SK-N-SH (cell line): ENCODE results near the gene UBA1. TPM values are rescaled to one million over a fixed set of nuclear protein-coding genes. Genes with fewer than 3 reads are reported as not detected.

Experiments
- CTCF ChIA-PET: fragments of 300-600, 350-600 bp; formaldehyde crosslinking; extraction: SDS; loops from one replicate; lab custom pipeline; 2021; lab: Yijun Ruan, JAX
- POLR2A ChIA-PET: fragments of 350-600 bp; sonication (Branson Sonifier 250); formaldehyde crosslinking; extraction: SDS; loops from one replicate; lab custom pipeline; 2020; ENCODE audit warnings: antibody characterized with exemption, inconsistent platforms; lab: Yijun Ruan, JAX
- DNase-seq: peaks from one replicate; pipeline ENCODE4 v3.0.0; 2012
- H2AFZ ChIP-seq: fragments of 200-600 bp; sonication (generic); 2 replicates; pipeline ENCODE4 v1.8.1; 2016; ENCODE audit warnings: antibody characterized with exemption, mild to moderate bottlenecking, low read depth
- H3F3A ChIP-seq: fragments of 200-600 bp; sonication (generic); replicated peaks from 2 replicates; pipeline ENCODE3; 2016; ENCODE audit warnings: antibody characterized with exemption, mild to moderate bottlenecking; ENCODE audit not compliant: insufficient read depth
- H3K27ac ChIP-seq, 2 experiments: fragments of 200-500 bp in 1 of 2; fragments of 200-600 bp in 1 of 2; sonication (Bioruptor generic) in 1 of 2; sonication (generic), shearing (Covaris generic) in 1 of 2; 2 replicates each; pipeline versions ENCODE4 v1.5.1 to v1.6.1; 2014 to 2016; ENCODE audit warnings: low read depth in 2 of 2, inconsistent platforms in 1 of 2, low read length in 1 of 2, mild to moderate bottlenecking in 1 of 2, mixed read lengths in 1 of 2
- H3K27me3 ChIP-seq: fragments of 200-600 bp; sonication (generic), shearing (Covaris generic); 2 replicates; pipeline ENCODE4 v1.6.1; 2016; ENCODE audit warnings: mixed run types; ENCODE audit not compliant: insufficient read depth
- H3K36me3 ChIP-seq, 2 experiments: fragments of 200-500 bp in 1 of 2; fragments of 200-600 bp in 1 of 2; sonication (Bioruptor generic) in 1 of 2; sonication (generic) in 1 of 2; replicated peaks in 1 of 2; 2 replicates each; pipeline versions ENCODE3 to v1.5.1; 2014 to 2016; ENCODE audit warnings: low read length in 1 of 2, mild to moderate bottlenecking in 1 of 2; ENCODE audit not compliant: insufficient read depth in 2 of 2, control insufficient read depth in 1 of 2
- H3K4me1 ChIP-seq, 2 experiments: fragments of 200-500 bp in 1 of 2; fragments of 200-600 bp in 1 of 2; sonication (Bioruptor generic) in 1 of 2; sonication (generic), shearing (Covaris generic) in 1 of 2; 2 replicates each; pipeline versions ENCODE4 v1.5.1 to v1.6.1; 2014 to 2016; ENCODE audit warnings: low read depth in 1 of 2, low read length in 1 of 2, mixed run types in 1 of 2; ENCODE audit not compliant: insufficient read depth in 2 of 2, control insufficient read depth in 1 of 2
- H3K4me2 ChIP-seq: fragments of 200-600 bp; sonication (generic), shearing (Covaris generic); 2 replicates; pipeline ENCODE4 v1.6.1; 2017; ENCODE audit warnings: mixed run types
- H3K4me3 ChIP-seq, 2 experiments: fragments of 200-500 bp in 1 of 2; fragments of 200-600 bp in 1 of 2; sonication (Bioruptor generic) in 1 of 2; sonication (generic), shearing (Covaris generic) in 1 of 2; 2 replicates each; pipeline versions ENCODE4 v1.5.1 to v1.8.1; 2014 to 2016; ENCODE audit warnings: low read depth in 2 of 2, inconsistent platforms in 1 of 2, low read length in 1 of 2, mild to moderate bottlenecking in 1 of 2, mixed read lengths in 1 of 2, moderate library complexity in 1 of 2
- H3K79me2 ChIP-seq: fragments of 200-600 bp; sonication (generic); 2 replicates; pipeline ENCODE4 v1.8.1; 2017; ENCODE audit warnings: mild to moderate bottlenecking; ENCODE audit not compliant: insufficient read depth
- H3K9ac ChIP-seq: fragments of 200-600 bp; sonication (generic); 2 replicates; pipeline ENCODE4 v1.6.1; 2017; ENCODE audit warnings: mixed run types
- H3K9me2 ChIP-seq: fragments of 200-600 bp; sonication (generic); 2 replicates; pipeline ENCODE4 v1.6.1; 2017; ENCODE audit warnings: mixed run types
- H3K9me3 ChIP-seq: fragments of 200-600 bp; sonication (generic); 2 replicates; pipeline ENCODE4 v1.6.1; 2017; ENCODE audit warnings: mixed run types, mild to moderate bottlenecking, moderate library complexity
- H4K20me1 ChIP-seq: fragments of 200-600 bp; sonication (generic); 2 replicates; pipeline ENCODE4 v1.6.1; 2017; ENCODE audit warnings: mild to moderate bottlenecking, mixed run types; ENCODE audit not compliant: insufficient read depth
- CHD2 ChIP-seq: fragments of 150-350 bp; IDR thresholded peaks from 2 replicates; pipeline ENCODE4 v1.6.1; 2018; ENCODE audit warnings: low read length; ENCODE audit not compliant: partially characterized antibody
- EP300 ChIP-seq, 2 experiments: IDR thresholded peaks; 2 replicates each; pipeline versions ENCODE4 v1.4.0 to v1.6.1; 2012; ENCODE audit warnings: borderline replicate concordance in 1 of 2, low read depth in 1 of 2, low read length in 1 of 2
- EZH2phosphoT487 ChIP-seq: fragments of 200-600 bp; sonication (generic); IDR thresholded peaks from 2 replicates; pipeline ENCODE4 v1.6.1; 2017; ENCODE audit warnings: low read depth, mixed run types, mild to moderate bottlenecking, antibody characterized with exemption, moderate library complexity, borderline replicate concordance
- FOSL2 ChIP-seq: IDR thresholded peaks from 2 replicates; pipeline ENCODE4 v1.4.0; 2012; ENCODE audit warnings: low read depth, mild to moderate bottlenecking, moderate library complexity, borderline replicate concordance
- FOXM1 ChIP-seq: IDR thresholded peaks from 2 replicates; pipeline ENCODE4 v1.4.0; 2012; ENCODE audit warnings: low read depth, mild to moderate bottlenecking
- IRF3 ChIP-seq: fragments of 150-350 bp; IDR thresholded peaks from 2 replicates; pipeline ENCODE4 v1.6.1; 2016; ENCODE audit warnings: mild to moderate bottlenecking, low read depth, low read length
- JUND ChIP-seq: IDR thresholded peaks from 2 replicates; pipeline ENCODE4 v1.4.0; 2012
- MEF2A ChIP-seq: IDR thresholded peaks from 2 replicates; pipeline ENCODE4 v1.4.0; 2012; ENCODE audit warnings: low read depth, borderline replicate concordance
- NFIC ChIP-seq: IDR thresholded peaks from 2 replicates; pipeline ENCODE4 v1.4.0; 2012; ENCODE audit warnings: borderline replicate concordance
- NRF1 ChIP-seq: IDR thresholded peaks from 2 replicates; pipeline ENCODE4 v1.6.1; 2012; ENCODE audit warnings: low read depth, mild to moderate bottlenecking, low read length
- RAD21 ChIP-seq: IDR thresholded peaks from 2 replicates; pipeline ENCODE4 v1.6.1; 2012; ENCODE audit warnings: mild to moderate bottlenecking, low read length
- REST ChIP-seq: IDR thresholded peaks from 2 replicates; pipeline ENCODE4 v1.6.1; 2012; ENCODE audit warnings: mild to moderate bottlenecking, low read depth, low read length, moderate library complexity
- RFX5 ChIP-seq: IDR thresholded peaks from 2 replicates; pipeline ENCODE4 v1.6.1; 2012; ENCODE audit warnings: mild to moderate bottlenecking, improper control_type of control experiment, low read length
- RXRA ChIP-seq: IDR thresholded peaks from 2 replicates; pipeline ENCODE4 v1.4.0; 2012; ENCODE audit warnings: low read depth, mild to moderate bottlenecking, borderline replicate concordance
- TEAD4 ChIP-seq: IDR thresholded peaks from 2 replicates; pipeline ENCODE4 v1.4.0; 2012; ENCODE audit warnings: mild to moderate bottlenecking, borderline replicate concordance; ENCODE audit not compliant: insufficient read depth
- WGBS: methylation state at CpG from one replicate; pipeline ENCODE4 v1.1.6; 2017; ENCODE audit warnings: low lambda C conversion rate; 5-methylcytosine and 5-hydroxymethylcytosine counted together
- polyA plus RNA-seq, 3 experiments: library from polyadenylated mRNA; depleted of rRNA; stranded (reverse); fragments of >200 nt; gene quantifications; 2 replicates each; pipeline ENCODE4 v1.2.3, GENCODE V29; 2012

UBA1 gene
- polyA plus RNA-seq, 1 of the 3 experiments (the other 2 are of a cell fraction), result 283 TPM

DNA sequence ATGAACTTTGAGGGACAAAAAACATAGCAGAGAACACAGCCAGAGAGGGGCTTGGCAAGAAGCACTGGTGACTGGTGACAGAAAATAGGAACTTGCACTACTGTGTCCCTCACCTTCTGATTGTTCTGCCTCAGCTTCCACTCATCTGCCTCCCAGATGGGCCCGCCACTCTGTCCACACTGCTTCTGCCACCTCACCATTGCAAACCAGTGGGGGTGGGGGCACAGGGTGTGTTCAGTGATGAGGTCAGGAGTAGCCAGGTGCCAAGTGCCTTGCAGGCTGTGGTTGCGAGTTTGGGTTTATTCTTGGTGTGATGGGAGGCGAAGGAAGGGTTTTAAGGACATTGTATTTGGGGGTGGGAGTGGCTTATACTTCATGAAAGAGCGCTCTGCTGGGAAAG lies 9.1 kb upstream of the UBA1 start:
- Histone ChIP-seq H3K27ac (no peak overlapping the region), H3K9me2 (no peaks in the 10 kb centered on the region), H3K9ac (no peak overlapping the region), H4K20me1 (no peaks in the 10 kb centered on the region), H3K9me3 (no peaks in the 10 kb centered on the region), H3K4me2 (no peak overlapping the region), H3K4me3 (no peak overlapping the region), H3K36me3 (peaks cover 0 to 18% of the 10 kb centered on the region in 2 experiments), H3K79me2 (no peaks in the 10 kb centered on the region), H3K4me1 (no peaks in the 10 kb centered on the region), H3K27me3 (peaks cover 30% of the 10 kb centered on the region; the same call in 1 of the 2 replicates), H3F3A (no peaks in the 10 kb centered on the region), H2AFZ (no peak overlapping the region)
- WGBS, result 75% methylated on average over 4 of the region's 4 CpGs
- DNase-seq, result no peak
- CTCF ChIA-PET, result interaction anchor here (0.7 to 1.3 kb wide), 2 partner anchors 200 to 339 kb away, joined by 3 read pairs; no protein-coding TSS in a partner anchor
- POLR2A ChIA-PET, result no interaction called here
- TF ChIP-seq TEAD4 (no peak), IRF3 (no peak), MEF2A (no peak), NRF1 (no peak), RAD21 (no peak), EP300 (IDR thresholded peaks at IDR 0.05; ENCODE audit: borderline replicate concordance in 1 of 2, low read depth in 1 of 2, low read length in 1 of 2) (no peak), NFIC (no peak), CHD2 (no peak), FOXM1 (no peak), RFX5 (no peak), EZH2phosphoT487 (no peak), REST (no peak), RXRA (no peak), FOSL2 (no peak), JUND (no peak)
